ENCODE results near the gene PIK3C2G.

DNA sequence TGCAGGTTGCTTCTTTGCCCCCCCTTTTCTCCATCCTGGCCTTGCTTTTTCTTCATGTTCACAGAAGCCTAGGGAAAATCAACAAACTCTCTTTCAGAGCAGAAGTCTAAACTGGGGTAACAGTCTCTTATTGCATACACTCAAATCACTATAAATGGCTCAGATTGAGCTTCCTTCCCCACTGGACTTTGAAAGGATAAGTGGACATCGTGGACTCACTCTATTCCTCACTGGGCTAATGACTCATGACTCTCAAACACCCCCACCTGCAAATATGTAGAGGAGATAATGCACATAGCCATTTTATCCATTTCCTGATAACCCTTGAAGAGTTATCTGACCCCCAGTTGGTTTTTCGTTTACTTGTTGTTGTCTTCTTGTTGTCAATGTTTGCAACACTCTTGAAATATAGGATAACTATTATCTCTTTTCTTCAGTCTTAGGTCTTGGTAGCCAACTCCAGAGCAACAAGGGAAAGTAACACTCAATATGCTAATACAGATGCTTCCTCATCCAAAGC lies 221.3 kb downstream of the PIK3C2G start:
- no peak for TF ChIP-seq POLR2AphosphoS5 (IDR thresholded peaks at IDR 0.05; ENCODE audit: insufficient read depth in 1 of 2, low read depth in 1 of 2)
- TF ChIP-seq, protein P1, sequence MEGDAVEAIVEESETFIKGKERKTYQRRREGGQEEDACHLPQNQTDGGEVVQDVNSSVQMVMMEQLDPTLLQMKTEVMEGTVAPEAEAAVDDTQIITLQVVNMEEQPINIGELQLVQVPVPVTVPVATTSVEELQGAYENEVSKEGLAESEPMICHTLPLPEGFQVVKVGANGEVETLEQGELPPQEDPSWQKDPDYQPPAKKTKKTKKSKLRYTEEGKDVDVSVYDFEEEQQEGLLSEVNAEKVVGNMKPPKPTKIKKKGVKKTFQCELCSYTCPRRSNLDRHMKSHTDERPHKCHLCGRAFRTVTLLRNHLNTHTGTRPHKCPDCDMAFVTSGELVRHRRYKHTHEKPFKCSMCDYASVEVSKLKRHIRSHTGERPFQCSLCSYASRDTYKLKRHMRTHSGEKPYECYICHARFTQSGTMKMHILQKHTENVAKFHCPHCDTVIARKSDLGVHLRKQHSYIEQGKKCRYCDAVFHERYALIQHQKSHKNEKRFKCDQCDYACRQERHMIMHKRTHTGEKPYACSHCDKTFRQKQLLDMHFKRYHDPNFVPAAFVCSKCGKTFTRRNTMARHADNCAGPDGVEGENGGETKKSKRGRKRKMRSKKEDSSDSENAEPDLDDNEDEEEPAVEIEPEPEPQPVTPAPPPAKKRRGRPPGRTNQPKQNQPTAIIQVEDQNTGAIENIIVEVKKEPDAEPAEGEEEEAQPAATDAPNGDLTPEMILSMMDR (IDR thresholded peaks at IDR 0.05) = no peak
- TF ChIP-seq POLR2A (IDR thresholded peaks at IDR 0.05) = no peak

Data from vagina (tissue), 2 donors.